Stomach smooth muscle (tissue), 2 donors: Measurements from ENCODE around the gene YIPF2.
"Not testable (repeated sequence)": the region's sequence is repeated elsewhere in the genome, so short reads cannot be mapped to it uniquely, and the experiment has no call there.

Experiments used
- H3K27ac ChIP-seq: one replicate; pipeline ENCODE4 v1.7.0; 2013; ENCODE audit warnings: mild to moderate bottlenecking, low read length, inconsistent platforms
- H3K27me3 ChIP-seq, 2 donors: one replicate each; pipeline ENCODE4 v1.7.0; 2013; ENCODE audit warnings: low read length in 2 of 2; ENCODE audit not compliant: insufficient read depth in 2 of 2, control insufficient read depth in 1 of 2
- H3K36me3 ChIP-seq, 2 donors: one replicate each; pipeline ENCODE4 v1.7.0; 2013; ENCODE audit warnings: low read length in 2 of 2; ENCODE audit not compliant: control insufficient read depth in 2 of 2, insufficient read depth in 2 of 2
- H3K4me1 ChIP-seq: one replicate; pipeline ENCODE4 v1.7.0; 2013; ENCODE audit warnings: low read length; ENCODE audit not compliant: control insufficient read depth, insufficient read depth
- H3K4me3 ChIP-seq, 2 donors: one replicate each; pipeline ENCODE4 v1.7.0; 2013; ENCODE audit warnings: low read length in 2 of 2
- H3K9ac ChIP-seq, 2 donors: one replicate each; pipeline ENCODE4 v1.7.0; 2013; ENCODE audit warnings: low read length in 2 of 2, mild to moderate bottlenecking in 1 of 2
- H3K9me3 ChIP-seq, 2 donors: one replicate each; pipeline ENCODE4 v1.7.0; 2013; ENCODE audit warnings: low read length in 2 of 2; ENCODE audit not compliant: control insufficient read depth in 2 of 2
- donor health status: healthy.
- donor health status: Pancreatic carcinoma.

YIPF2 gene

DNA sequence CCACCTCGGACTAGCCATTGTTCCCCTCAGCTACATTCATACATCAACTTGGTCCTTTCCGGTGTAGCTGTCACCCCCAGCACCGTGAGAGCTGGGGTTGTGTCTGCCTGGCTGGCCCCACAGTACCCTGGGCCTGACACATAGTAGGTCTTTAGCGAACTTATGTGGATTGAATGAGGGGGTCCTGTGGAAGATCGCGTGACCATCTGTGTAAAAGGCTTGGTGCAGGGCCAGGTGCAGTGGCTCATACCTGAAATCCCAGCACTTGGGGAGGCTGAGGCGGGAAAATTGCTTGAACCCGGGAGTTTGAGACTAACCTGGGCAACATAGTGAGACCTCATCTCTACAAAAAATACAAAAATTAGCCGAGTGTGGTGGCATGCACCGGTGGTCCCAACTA is 34.4 kb upstream of the YIPF2 start:
- Histone ChIP-seq H3K4me1 (peaks cover 11% of the 10 kb centered on the region), H3K9ac (no peak overlapping the region), H3K27me3 (no peaks in the 10 kb centered on the region), H3K36me3 (no peaks in the 10 kb centered on the region), H3K4me3 (peak overlapping the region in 1 of 2 donors; percentile 15), H3K9me3 (no peaks in the 10 kb centered on the region), H3K27ac (no peak overlapping the region)

DNA sequence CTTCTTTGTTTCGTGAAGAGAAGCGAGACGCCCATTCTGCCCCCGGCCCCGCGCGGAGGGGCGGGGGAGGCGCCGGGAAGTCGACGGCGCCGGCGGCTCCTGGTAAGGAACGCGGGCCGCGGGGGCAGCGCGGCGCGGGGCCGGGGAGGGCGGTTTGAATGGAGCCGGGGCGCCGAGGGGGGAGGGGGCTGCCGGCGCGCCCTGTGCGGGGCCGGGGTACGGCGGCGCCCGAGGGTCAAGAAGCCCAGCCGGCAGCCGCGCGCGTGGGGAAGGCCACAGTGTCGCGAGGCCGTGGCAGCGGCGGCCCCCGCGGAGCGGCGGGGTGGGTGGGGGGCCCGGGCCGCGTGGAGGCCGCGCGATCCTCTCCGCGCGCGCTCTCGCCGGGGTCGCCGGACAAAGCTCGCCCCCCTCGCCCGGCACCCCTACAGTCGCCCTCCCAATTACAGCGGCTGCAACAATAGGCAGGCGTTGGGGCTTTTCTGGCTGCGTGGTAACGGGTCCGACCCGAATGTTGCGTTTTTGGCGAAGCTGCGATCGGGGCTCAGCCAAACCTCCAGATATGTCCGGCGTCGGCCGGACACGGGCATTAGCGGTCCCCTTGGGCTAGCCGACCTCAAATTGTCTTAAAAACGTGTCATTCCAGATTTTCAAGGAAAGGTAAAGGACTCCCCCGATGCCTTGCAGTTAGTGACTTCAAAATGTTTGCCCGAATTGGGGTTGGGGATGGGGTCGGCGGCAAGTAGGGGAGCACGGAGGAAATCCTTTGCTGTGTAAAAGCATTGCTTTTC is 32.8 kb upstream of the YIPF2 start:
- no peaks in the 10 kb centered on the region for H3K27me3 ChIP-seq
- peak overlapping the region; percentile 67 for H3K27ac ChIP-seq
- no peaks in the 10 kb centered on the region for H3K36me3 ChIP-seq
- H3K4me1 ChIP-seq, result peaks cover 11% of the 10 kb centered on the region
- peak overlapping the region; percentile 84 to 94 for H3K9ac ChIP-seq
- H3K9me3 ChIP-seq, result no peaks in the 10 kb centered on the region
- peak overlapping the region; percentile 88 to 92 for H3K4me3 ChIP-seq

DNA sequence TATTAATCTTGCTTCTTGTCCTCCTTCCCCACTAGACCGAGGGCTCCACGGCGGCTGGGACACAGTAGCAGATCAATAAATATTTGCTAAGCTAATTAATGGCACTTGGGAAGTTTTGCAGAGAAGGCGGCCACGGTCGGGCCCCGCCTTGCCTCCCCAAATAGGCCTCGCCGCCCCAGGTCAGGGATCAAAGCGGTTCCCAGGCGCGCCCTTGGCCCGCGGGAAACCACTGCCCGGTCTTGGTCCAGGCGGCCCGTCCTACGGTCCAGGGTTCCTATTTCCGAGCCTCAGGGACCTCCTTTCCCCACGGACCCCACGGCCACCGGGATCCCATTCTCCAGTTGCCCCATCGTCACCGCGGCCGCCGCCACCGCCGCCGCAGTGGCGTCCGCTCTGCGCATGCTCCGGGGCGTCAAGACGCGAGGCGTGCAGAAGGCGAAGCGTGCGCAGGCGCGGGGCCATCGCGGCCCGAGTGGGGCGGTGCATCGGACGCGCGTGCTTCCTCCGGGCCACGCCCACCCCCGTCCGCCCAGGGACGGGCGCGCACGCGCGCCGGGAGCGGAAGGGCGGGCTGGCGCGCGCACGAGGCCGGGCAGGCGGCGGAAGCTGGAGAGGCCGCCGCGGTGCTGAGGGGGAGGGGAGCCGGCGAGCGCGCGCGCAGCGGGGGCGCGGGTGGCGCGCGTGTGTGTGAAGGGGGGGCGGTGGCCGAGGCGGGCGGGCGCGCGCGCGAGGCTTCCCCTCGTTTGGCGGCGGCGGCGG is 32.1 kb upstream of the YIPF2 start, which contains the start of gene SMARCA4:
SMARCA4 (plus strand) TSS at position 717 of the 759 bp plus-strand sequence. CDS start 23,122 bp downstream, outside the sequence.
- H3K4me1 ChIP-seq, result peaks cover 11% of the 10 kb centered on the region
- no peaks in the 10 kb centered on the region for H3K9me3 ChIP-seq
- peak within 1 kb of the TSS; percentile 85 for H3K27ac ChIP-seq
- H3K36me3 ChIP-seq, result no peaks in the 10 kb centered on the region
- H3K9ac ChIP-seq, result peak within 1 kb of the TSS; percentile 94 to 95
- peak within 1 kb of the TSS; percentile 88 to 92 for H3K4me3 ChIP-seq
- H3K27me3 ChIP-seq, result no peaks in the 10 kb centered on the region

DNA sequence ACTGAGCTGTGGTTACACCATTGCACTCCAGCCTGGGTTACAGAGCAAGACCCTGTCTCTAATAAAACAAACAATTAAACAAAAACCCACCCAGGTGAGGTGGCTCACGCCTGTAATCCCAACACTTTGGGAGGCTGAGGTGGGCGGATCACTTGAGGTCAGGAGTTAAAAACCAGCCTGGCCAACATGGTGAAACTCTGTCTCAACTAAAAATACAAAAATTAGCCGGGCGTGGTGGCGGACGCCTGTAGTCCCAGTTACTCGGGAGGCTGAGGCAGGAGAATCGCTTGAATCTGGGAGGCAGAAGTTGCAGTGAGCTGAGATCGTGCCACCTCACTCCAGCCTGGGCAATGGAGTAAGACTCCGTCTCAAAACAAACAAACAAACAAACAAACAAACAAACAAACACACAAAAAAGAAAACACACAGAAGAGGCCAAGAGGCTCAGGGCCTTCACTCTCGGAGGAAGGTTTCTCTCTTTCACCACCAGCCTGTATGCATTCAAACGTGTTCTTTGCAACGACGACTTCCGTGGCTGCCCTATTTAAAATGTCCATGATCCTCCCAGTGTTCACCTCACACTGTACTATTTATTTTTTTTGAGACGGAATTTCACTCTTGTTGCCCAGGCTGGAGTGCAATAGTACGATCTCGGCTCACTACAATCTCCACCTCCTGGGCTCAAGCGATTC is 31.0 kb upstream of the YIPF2 start:
- not testable (repeated sequence) for H3K27me3 ChIP-seq, H3K27ac ChIP-seq, H3K36me3 ChIP-seq, H3K9me3 ChIP-seq
- Histone ChIP-seq H3K9ac (peak overlapping the region in 1 of 2 donors; percentile 92), H3K4me1 (peaks cover 11% of the 10 kb centered on the region), H3K4me3 (peak overlapping the region in 1 of 2 donors; percentile 88)

DNA sequence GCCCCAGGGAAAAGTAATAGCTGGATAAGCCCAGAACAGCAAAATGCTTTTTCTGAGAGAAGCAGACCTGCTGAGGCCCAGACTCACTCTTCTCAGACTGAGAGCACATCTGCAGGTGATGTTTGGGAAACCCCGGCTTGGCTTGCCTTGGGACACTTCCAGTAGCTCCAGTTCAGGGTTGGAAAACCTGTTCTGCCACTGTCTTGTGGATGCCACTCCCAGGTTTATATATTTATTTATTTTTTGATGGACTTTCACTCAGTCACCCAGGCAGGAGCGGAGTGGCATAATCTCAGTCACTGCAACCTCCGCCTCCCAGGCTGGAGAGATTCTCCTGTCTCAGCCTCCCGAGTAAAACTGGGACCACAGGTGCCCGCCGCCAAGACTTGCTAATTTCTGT is 24.4 kb upstream of the YIPF2 start:
- no peak overlapping the region for H3K27ac ChIP-seq

DNA sequence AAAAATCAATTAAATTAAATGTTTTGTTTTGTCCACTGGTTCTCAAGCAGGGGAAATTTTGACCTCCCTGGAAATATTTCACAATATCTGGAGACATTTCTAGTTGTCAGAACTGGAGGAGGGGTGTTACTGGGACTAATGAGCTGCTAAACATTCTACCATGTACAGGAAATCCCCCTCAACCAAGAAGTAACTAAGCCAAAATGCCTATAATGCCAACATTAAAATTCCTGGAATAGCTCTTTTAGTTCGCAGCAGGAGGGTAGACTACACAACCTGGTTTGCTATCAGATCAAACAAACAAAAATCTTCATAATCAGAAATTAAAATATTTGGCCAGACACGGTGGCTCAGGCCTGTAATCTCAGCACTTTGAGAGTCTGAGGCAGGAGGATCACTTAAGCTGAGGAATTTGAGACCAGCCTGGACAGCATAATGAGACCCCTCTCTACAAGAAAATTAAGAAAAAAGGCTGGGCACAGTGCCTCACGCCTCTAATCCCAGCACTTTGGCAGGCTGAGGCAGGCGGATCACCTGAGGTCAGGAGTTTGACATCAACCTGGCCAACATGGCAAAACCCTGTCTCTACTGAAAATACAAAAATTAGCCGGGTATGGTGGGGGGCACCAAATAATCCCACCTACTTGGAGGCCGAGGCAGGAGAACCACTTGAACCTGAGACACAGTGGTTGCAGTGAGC is 18.7 kb upstream of the YIPF2 start:
- Histone ChIP-seq H3K9ac (no peak overlapping the region), H3K36me3 (no peaks in the 10 kb centered on the region), H3K9me3 (no peaks in the 10 kb centered on the region), H3K4me3 (no peak overlapping the region), H3K4me1 (peaks cover under 1% of the 10 kb centered on the region), H3K27me3 (no peaks in the 10 kb centered on the region), H3K27ac (no peak overlapping the region)

More for the DNA sequence above, 24.4 kb upstream of the YIPF2 start:
- Histone ChIP-seq H3K9me3 (no peaks in the 10 kb centered on the region), H3K36me3 (no peaks in the 10 kb centered on the region), H3K27me3 (no peaks in the 10 kb centered on the region), H3K4me3 (no peak overlapping the region), H3K4me1 (no peaks in the 10 kb centered on the region), H3K9ac (no peak overlapping the region)

GRCh38 chr19:10945264-10945663 is 16.8 kb upstream of the YIPF2 start:
- Histone ChIP-seq H3K9me3 (no peaks in the 10 kb centered on the region), H3K27ac (no peak overlapping the region), H3K36me3 (no peaks in the 10 kb centered on the region), H3K9ac (no peak overlapping the region), H3K4me3 (no peak overlapping the region), H3K4me1 (peaks cover 3% of the 10 kb centered on the region), H3K27me3 (no peaks in the 10 kb centered on the region)

DNA sequence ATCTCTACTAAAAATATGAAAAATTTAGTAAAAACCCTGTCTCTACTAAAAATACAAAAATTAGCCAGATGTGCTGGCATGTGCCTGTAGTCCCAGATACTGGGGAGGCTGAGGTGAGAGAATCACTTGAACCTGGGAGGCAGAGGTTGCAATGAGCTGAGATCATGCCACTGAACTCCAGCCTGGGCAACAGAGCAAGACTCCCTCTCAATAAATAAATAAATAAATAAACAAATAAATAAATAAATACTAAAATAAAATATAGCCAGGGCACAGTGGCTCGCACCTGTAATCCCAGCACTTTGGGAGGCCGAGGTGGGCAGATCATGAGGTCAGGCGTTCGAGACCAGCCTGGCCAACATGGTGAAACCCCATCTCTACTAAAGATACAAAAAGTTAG is 15.0 kb upstream of the YIPF2 start:
- H3K9me3 ChIP-seq, H3K4me1 ChIP-seq, H3K27me3 ChIP-seq, H3K9ac ChIP-seq, H3K27ac ChIP-seq, H3K4me3 ChIP-seq, H3K36me3 ChIP-seq: not testable (repeated sequence)

- H3K9me3 ChIP-seq, H3K27ac ChIP-seq, H3K4me3 ChIP-seq, H3K27me3 ChIP-seq, H3K36me3 ChIP-seq, H3K9ac ChIP-seq, H3K4me1 ChIP-seq: not testable (repeated sequence)
Measured at GRCh38 chr19:10941649-10942048, 13.2 kb upstream of the YIPF2 start.

DNA sequence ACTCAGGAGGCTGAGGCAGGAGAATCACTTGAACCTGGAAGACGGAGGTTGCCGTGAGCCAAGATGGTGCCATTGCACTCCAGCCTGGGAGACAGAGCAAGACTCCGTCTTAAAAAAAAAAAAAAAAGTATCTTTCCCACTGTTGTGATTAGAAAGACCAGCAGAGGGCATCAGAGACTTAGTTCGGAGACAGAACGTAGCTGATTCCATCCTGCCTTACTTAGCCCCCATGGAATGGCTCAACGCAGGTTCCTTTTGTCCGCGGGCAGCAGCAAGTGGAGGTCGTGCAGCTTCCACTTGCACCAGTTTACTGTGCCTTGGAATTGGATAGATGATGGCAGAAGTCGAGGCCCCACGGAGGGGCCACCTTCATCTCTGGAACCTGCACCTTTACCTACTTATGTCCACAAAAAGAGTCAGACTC is 8.2 kb upstream of the YIPF2 start:
- no peaks in the 10 kb centered on the region for H3K36me3 ChIP-seq
- H3K27ac ChIP-seq, result no peak overlapping the region
- H3K27me3 ChIP-seq, result no peaks in the 10 kb centered on the region
- peaks cover 3% of the 10 kb centered on the region for H3K4me1 ChIP-seq
- H3K9ac ChIP-seq, result peak overlapping the region in 1 of 2 donors; percentile 47
- no peaks in the 10 kb centered on the region for H3K9me3 ChIP-seq
- peak overlapping the region in 1 of 2 donors; percentile 54 for H3K4me3 ChIP-seq
